Left cardiac atrium (tissue), 4 donors: ENCODE results near the gene CFL1. TPM values are rescaled to one million over a fixed set of nuclear protein-coding genes. Genes with fewer than 3 reads are reported as not detected.

Source experiments
- ATAC-seq, 2 donors: fragments of 200-7000 bp; cut with Tn5 transposase; one replicate each; pipeline ENCODE4 v1.9.1; 2020; ENCODE audit warnings: mild to moderate bottlenecking in 2 of 2, moderate library complexity in 2 of 2
- DNase-seq: peaks from one replicate; pipeline ENCODE4 v3.0.0-alpha.2; 2020
- intact Hi-C, 2 donors: fragments of 100-400 bp; cut with DNase I; formaldehyde crosslinking; loops; one replicate each; pipeline versions ENCODE4 v1.14.1 to v1.15.1; 2022 to 2023
- total RNA-seq, 2 donors: library from RNA; stranded (reverse); fragmentation: NEBNext Ultra II Directional; extraction: Animal tissue kit (Norgen Biotek cat#: 25700); gene quantifications; one replicate each; pipeline ENCODE4 v1.2.1, GENCODE V29; 2021
- donor health status: DM: no; HTN: yes; CAD: no.
- donor health status: DM: no; HTN: yes; CAD: no; lungs with severe emphysema.
- donor health status: DM: yes; HTN: yes; CAD: no.
- donor health status: Dilated cardiomyopathy.

Gene CFL1
- total RNA-seq, 2 donors from 2014 or later: 439 to 554 TPM

- peak; percentile 99 for DNase-seq
- intact Hi-C loops: loop anchor here in 1 of 2 donors (2.0 kb wide), 1 partner anchor 26 kb away; no protein-coding TSS in a partner anchor
These were observed 32.6 kb upstream of the CFL1 start, which contains the start of gene CCDC85B for GRCh38 chr11:65890324-65891218. CCDC85B (plus strand) TSS chr11:65890673; CDS start chr11:65890784, 111 bp downstream.

GRCh38 chr11:65888163-65888814 is 30.3 kb upstream of the CFL1 start, which contains the start of gene FIBP:
FIBP (minus strand) TSS chr11:65888471; CDS start chr11:65888418, 53 bp downstream.
- intact Hi-C loops: loop anchor here (1.0 to 10.0 kb wide), 2 partner anchors 73 to 77 kb away; partner anchors contain the start of gene SART1 (in 2 of the 2)
- ATAC-seq (peak; percentile 82 to 84), DNase-seq (peak; percentile 97)

More at GRCh38 chr11:65890324-65891218, 32.6 kb upstream of the CFL1 start, which contains the start of gene CCDC85B:
- ATAC-seq: peak; percentile 81 to 82

GRCh38 chr11:65887723-65888162 is 29.8 kb upstream of the CFL1 start:
- intact Hi-C loops: loop anchor here (1.0 to 10.0 kb wide), 2 partner anchors 74 to 77 kb away; partner anchors contain the start of gene SART1 (in 2 of the 2)
- no peak for DNase-seq
- no peak for ATAC-seq

GRCh38 chr11:65886826-65887722 is 29.1 kb upstream of the CFL1 start:
- DNase-seq (no peak), ATAC-seq (no peak)
- intact Hi-C loops: loop anchor here in 1 of 2 donors (10.0 kb wide), 1 partner anchor 78 kb away; the partner anchor contains the start of gene SART1

GRCh38 chr11:65885808-65886536 is 28.0 kb upstream of the CFL1 start:
- intact Hi-C loops: loop anchor here (2.0 to 10.0 kb wide), 2 partner anchors 79 to 103 kb away; partner anchors contain the start of gene SART1 (in 1 of the 2)
- DNase-seq (no peak), ATAC-seq (no peak)

GRCh38 chr11:65885231-65885630 is 27.3 kb upstream of the CFL1 start:
- ATAC-seq (no peak), DNase-seq (no peak)
- intact Hi-C loops: loop anchor here (2.0 to 10.0 kb wide), 2 partner anchors 80 to 104 kb away; partner anchors contain the start of gene SART1 (in 1 of the 2)

GRCh38 chr11:65884716-65885092 is 26.7 kb upstream of the CFL1 start:
- intact Hi-C loops: loop anchor here (2.0 to 10.0 kb wide), 3 partner anchors 80 to 104 kb away; partner anchors contain the start of gene SART1 (in 1 of the 2)
- ATAC-seq: peak; percentile 12 to 18
- DNase-seq: peak; percentile 79

GRCh38 chr11:65883786-65884715 is 26.1 kb upstream of the CFL1 start:
- intact Hi-C loops: loop anchor here (2.0 to 10.0 kb wide), 3 partner anchors 81 to 105 kb away; partner anchors contain the start of gene SART1 (in 1 of the 2)
- DNase-seq (peak; percentile 20), ATAC-seq (no peak)

- DNase-seq (peak; percentile 21), ATAC-seq (no peak)
- intact Hi-C loops: loop anchor here in 1 of 2 donors (5.0 to 10.0 kb wide), 2 partner anchors 82 to 104 kb away; partner anchors contain the start of gene SART1
These were observed 25.2 kb upstream of the CFL1 start for GRCh38 chr11:65883058-65883761.

- ATAC-seq: no peak
- DNase-seq: peak; percentile 28
- intact Hi-C loops: loop anchor here in 1 of 2 donors (5.0 to 10.0 kb wide), 2 partner anchors 82 to 105 kb away; partner anchors contain the start of gene SART1
These were observed 24.4 kb upstream of the CFL1 start for GRCh38 chr11:65882120-65883057.

GRCh38 chr11:65880844-65881421 is 23.0 kb upstream of the CFL1 start:
- DNase-seq (peak; percentile 10), ATAC-seq (no peak)
- intact Hi-C loops: loop anchor here in 1 of 2 donors (5.0 to 10.0 kb wide), 2 partner anchors 84 to 106 kb away; partner anchors contain the start of gene SART1

GRCh38 chr11:65880027-65880426 is 22.0 kb upstream of the CFL1 start:
- intact Hi-C loops: loop anchor here in 1 of 2 donors (5.0 to 10.0 kb wide), 2 partner anchors 85 to 107 kb away; partner anchors contain the start of gene SART1
- DNase-seq: peak; percentile 15

GRCh38 chr11:65879617-65880016 is 21.6 kb upstream of the CFL1 start, which contains the start of gene CTSW:
CTSW (plus strand) TSS chr11:65879837; CDS start chr11:65879855, 18 bp downstream.
- DNase-seq (peak; percentile 23), ATAC-seq (peak in 1 of 2 donors; percentile 31)
- intact Hi-C loops: loop anchor here in 1 of 2 donors (5.0 to 10.0 kb wide), 2 partner anchors 85 to 108 kb away; partner anchors contain the start of gene SART1

More at GRCh38 chr11:65880027-65880426, 22.0 kb upstream of the CFL1 start:
- ATAC-seq: no peak
